AG04449 (cell line): ENCODE measurements around the gene PSMB8.

Experiments
- CTCF ChIA-PET: fragments of 350-600 bp; formaldehyde crosslinking; extraction: SDS; loops from one replicate; lab custom pipeline; 2021; ENCODE audit warnings: antibody characterized with exemption; lab: Yijun Ruan, JAX
- POLR2A ChIA-PET: fragments of 400-600, 350-600 bp; formaldehyde crosslinking; extraction: SDS; loops from one replicate; lab custom pipeline; 2020; ENCODE audit warnings: antibody characterized with exemption, inconsistent platforms; lab: Yijun Ruan, JAX
- DNase-seq: peaks from one replicate; pipeline ENCODE4 v3.0.0-alpha.2; 2010; ENCODE audit warnings: low read depth, low spot score
- H3K4me3 ChIP-seq: 2 replicates; pipeline ENCODE4 v1.5.1; 2011; ENCODE audit warnings: low read depth, mild to moderate bottlenecking, control low read depth, low read length
- TF ChIP-seq, protein P1 (sequence below): IDR thresholded peaks from one replicate; pipeline ENCODE4 v1.5.1; 2011; ENCODE audit warnings: mild to moderate bottlenecking, moderate library complexity, low read length, control low read depth, inconsistent platforms; ENCODE audit not compliant: insufficient read depth; ENCODE audit errors: missing control alignments

Gene PSMB8

DNA sequence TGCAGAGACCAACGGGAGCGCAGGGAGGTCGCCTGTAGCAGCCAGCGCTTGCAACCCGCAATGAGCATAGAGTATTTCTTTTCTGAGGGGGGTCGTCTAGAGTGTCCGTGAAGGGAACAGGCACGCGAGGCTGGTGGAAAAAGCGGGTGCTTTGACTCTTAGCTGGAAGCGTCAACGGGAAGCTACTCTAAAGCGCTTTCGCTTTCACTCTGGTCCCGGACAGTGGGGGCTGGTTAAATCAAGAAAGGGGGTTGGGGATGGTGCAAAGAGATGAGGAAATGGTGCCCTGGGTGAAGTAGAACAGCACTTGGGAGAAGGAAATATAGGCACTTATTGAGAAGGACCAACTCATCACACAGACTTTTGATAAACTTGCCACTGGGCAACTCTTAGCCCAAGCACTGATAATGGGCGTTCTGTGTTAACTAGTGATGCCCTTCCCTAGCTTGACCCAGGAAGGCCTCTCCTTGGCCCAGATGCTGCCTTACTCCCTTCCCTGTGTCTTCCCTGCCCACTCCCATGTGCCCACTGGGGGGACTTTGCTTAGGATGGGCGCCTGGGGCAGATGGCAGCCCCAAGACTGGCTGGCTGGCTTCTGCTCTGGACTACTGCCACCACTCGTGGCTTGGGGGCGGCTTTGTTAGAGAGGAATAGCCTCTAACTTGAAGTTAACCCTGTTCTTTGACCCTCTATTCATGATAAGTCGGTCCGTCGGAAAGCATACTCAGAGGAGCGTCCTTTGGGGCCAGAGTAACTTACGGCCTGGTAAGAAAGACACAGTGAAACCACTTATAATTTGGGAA is 10.7 kb upstream of the PSMB8 start:
- CTCF ChIA-PET = interaction anchor here (1.0 to 9.6 kb wide), 8 partner anchors 12 to 99 kb away, joined by 3 to 313 read pairs (median 9); partner anchors contain the start of genes PSMB8 and TAP2
- TF ChIP-seq, protein P1, sequence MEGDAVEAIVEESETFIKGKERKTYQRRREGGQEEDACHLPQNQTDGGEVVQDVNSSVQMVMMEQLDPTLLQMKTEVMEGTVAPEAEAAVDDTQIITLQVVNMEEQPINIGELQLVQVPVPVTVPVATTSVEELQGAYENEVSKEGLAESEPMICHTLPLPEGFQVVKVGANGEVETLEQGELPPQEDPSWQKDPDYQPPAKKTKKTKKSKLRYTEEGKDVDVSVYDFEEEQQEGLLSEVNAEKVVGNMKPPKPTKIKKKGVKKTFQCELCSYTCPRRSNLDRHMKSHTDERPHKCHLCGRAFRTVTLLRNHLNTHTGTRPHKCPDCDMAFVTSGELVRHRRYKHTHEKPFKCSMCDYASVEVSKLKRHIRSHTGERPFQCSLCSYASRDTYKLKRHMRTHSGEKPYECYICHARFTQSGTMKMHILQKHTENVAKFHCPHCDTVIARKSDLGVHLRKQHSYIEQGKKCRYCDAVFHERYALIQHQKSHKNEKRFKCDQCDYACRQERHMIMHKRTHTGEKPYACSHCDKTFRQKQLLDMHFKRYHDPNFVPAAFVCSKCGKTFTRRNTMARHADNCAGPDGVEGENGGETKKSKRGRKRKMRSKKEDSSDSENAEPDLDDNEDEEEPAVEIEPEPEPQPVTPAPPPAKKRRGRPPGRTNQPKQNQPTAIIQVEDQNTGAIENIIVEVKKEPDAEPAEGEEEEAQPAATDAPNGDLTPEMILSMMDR = no peak

DNA sequence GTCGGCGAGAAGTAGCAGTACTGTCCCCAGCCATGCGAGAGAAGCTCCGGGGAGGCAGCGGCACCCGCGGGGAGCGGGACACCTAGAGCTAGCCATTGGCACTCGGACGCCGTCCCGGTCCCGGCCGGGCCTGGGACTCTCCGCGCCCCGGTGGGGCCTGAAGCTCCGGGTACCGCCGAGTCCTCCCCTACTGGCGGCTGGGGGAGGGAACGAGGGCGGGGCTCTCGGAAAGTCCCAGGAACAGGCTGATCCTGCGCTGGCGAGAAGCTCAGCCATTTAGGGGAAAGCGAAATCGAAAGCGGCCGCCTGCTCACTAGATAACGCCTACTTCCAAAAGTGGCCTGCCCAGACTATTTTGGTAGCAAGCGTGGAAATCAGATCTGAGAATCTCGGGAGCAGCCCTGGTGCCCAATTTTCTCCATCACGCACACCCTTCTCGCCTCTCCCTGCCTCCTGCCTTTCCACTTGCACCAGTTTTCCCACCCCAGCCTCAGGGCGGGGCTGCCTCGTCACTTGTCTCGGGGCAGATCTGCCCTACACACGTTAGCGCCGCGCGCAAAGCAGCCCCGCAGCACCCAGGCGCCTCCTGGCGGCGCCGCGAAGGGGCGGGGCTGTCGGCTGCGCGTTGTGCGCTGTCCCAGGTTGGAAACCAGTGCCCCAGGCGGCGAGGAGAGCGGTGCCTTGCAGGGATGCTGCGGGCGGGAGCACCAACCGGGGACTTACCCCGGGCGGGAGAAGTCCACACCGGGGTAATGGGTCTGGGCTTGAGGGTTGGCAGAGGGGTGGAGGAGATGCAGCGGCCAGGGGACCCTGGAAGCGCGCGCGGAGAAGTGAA is 9.9 kb upstream of the PSMB8 start, which contains the start of the genes PSMB9 and TAP1:
TSS of gene PSMB9 (plus strand) at position 652 of the 835 bp plus-strand sequence. CDS start at position 690, 38 bp downstream.
TSS of gene TAP1 (minus strand) at position 164 of the 835 bp plus-strand sequence. CDS start at position 96, 68 bp downstream.
- TF ChIP-seq, protein P1 = peak; percentile 87
- ChIA-PET POLR2A (interaction anchor here (0.7 to 2.2 kb wide), 6 partner anchors 9 to 118 kb away, joined by 3 to 22 read pairs (median 4); partner anchors contain the start of genes BRD2 and TAP2), CTCF (interaction anchor here (0.9 to 9.6 kb wide), 12 partner anchors 12 to 440 kb away, joined by 3 to 313 read pairs (median 6); partner anchors contain the start of genes PSMB8 and TAP2)
- peak; percentile 51 for DNase-seq
- peak within 1 kb of the TSS; percentile 89 for H3K4me3 ChIP-seq

More for the DNA sequence above, 10.7 kb upstream of the PSMB8 start:
- DNase-seq = no peak
- peak overlapping the region; percentile 89 for H3K4me3 ChIP-seq
- POLR2A ChIA-PET = interaction anchor here (0.8 to 2.2 kb wide), 4 partner anchors 13 to 117 kb away, joined by 3 to 22 read pairs (median 6); partner anchors contain the start of gene TAP2

DNA sequence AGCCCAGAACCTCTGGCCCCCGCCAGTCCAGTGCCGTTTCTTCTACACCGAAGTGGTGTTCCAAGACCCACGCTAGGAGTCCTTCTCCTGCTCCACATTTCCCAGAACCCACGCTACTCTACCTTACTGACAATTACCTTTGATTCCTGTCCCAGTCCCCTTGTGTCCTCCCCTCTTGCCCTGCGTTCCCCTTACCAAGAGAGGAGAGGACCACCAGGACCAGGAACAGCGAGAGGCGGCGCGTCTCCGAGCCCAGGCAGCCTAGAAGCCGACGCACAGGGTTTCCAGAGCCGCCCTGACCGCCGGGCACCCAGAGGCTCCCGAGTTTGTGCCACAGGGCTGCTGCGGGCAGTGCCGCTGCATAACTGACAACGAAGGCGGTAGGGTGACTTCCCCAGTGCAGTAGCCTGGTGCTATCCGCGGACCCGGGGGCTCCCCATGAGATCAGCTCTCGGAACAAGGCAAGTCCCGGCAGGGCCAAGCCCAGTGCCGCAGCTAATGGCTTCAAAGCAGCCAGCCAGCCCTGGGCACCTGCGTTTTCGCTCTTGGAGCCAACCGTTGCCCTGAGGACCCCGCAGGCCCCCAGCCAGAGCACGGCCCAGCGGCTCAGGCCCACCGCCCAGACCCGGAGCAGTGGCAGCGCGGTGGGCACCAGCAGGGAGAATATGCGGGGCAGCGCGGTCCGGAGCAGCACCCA is 9.1 kb upstream of the PSMB8 start:
- TF ChIP-seq, protein P1 = no peak
- CTCF ChIA-PET = interaction anchor here (0.9 to 9.6 kb wide), 10 partner anchors 11 to 440 kb away, joined by 3 to 313 read pairs (median 5); partner anchors contain the start of genes PSMB8 and TAP2
- H3K4me3 ChIP-seq = peak overlapping the region; percentile 89
- no peak for DNase-seq
- POLR2A ChIA-PET = interaction anchor here (0.7 to 2.2 kb wide), 6 partner anchors 8 to 119 kb away, joined by 3 to 22 read pairs (median 4); partner anchors contain the start of genes BRD2 and TAP2

DNA sequence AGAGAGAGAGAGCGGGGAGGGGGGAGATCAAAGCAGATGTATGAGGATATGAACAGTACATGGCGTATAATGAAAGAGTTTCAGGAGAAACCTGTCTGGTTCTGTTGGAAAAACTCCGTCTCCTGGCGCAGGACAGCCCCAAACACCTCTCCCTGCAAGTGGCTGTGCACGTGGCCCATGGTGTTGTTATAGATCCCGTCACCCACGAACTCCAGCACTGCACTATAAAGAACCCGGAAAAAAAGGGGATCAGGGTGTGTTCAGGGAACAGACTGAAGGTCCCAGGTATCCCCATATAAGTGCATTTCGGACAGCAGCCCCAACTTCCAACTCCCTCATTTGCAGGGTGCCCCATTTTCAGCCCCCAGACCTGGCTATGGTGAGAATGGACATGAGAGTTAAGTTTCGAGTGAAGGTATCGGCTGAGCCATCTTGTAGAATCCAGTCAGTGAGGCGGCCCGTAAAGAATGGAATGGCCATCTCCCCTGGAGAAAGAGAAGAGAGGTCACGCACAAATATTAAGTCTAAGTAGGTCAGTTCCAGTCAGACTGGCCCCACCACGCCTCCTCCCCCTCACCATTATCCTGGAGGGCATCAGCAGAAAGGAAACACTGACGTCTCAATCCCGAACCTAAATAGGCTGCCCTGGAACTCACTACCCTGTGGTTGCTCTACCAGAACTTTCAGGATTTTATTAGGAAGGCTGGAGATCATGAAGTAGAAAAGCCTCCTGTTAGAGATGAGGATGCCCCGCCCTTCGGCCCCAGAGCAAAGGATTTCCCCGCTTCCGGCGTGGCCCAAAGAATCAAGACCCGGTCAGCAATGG is 8.4 kb upstream of the PSMB8 start:
- POLR2A ChIA-PET = interaction anchor here (1.5 to 2.2 kb wide), 2 partner anchors 14 to 120 kb away, joined by 16 to 22 read pairs; partner anchors contain the start of gene TAP2
- TF ChIP-seq, protein P1 = no peak
- CTCF ChIA-PET = interaction anchor here (1.0 to 9.6 kb wide), 9 partner anchors 10 to 81 kb away, joined by 4 to 313 read pairs (median 6); partner anchors contain the start of genes PSMB8 and TAP2
- peak overlapping the region; percentile 89 for H3K4me3 ChIP-seq
- no peak for DNase-seq

DNA sequence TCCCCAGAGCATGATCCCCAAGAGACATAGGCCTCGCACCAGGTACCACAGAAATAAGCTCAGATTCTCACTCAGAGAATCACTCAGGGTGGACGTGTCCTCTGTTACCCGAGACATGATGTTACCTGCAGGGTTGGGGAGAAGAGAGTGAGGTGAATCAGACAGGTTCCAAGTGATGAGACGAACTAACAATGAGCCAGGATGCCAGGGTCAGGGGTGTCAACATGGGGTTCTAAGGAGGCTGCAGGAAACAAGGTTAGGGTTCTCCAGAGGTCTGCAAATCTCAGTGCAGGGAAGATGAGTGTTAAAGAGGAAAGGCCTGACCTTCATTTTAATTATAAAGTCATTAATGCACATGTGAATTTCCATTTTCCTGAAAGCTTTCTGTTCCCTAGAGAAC is 7.2 kb upstream of the PSMB8 start:
- CTCF ChIA-PET = interaction anchor here (0.9 to 3.7 kb wide), 11 partner anchors 8 to 102 kb away, joined by 3 to 71 read pairs (median 5); partner anchors contain the start of genes HLA-DMA and TAP2
- no peak overlapping the region for H3K4me3 ChIP-seq
- POLR2A ChIA-PET = no interaction called here
- no peak for DNase-seq
- TF ChIP-seq, protein P1 = no peak
